ENCODE data around the gene CFAP221. TPM values are rescaled to one million over a fixed set of nuclear protein-coding genes. Genes with fewer than 3 reads are reported as not detected.

The CFAP221 gene
- total and polyA plus RNA-seq, 2 experiments from 2014 or later = 0.16 TPM; not detected in 1

DNA sequence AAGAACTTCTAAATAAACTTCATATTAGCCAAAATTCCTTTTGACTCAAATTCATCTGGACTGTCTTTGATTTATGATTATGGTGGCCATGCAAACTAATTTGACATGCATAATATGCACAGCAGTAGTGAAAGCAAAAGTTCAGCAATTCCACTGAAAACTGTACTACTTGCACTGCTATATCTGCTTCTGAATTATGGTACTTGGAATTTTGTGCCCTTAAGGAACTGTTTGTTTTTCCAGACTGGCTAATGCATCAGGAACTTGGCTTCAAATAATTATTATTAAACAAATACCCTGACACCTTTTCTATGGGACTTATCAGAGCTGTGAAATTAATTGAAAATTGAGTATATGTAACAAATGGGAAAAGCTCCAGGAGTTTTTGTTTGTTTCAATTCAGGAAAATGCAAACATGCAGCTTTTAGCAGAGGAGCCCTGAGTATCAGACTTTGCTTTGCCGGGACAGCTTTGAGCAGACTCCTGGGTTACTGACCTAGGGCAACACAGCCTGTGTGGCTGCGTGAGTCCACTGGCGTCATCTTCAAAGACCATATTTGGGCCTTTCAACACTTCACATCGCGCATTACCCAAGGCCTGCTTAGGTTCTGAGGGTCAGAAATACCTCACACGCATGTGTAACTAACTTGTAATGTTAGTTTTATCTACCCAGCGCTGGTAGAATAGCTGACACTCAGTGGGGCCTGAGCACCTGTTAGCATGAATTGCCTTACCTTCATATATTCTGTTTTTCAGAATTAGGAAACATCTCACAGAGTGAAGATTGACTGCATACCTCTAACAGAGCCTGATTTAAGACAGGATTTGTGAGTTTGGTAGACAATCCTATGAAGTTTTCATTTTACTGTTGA lies 35.4 kb downstream of the CFAP221 start:
- no peaks in the 10 kb centered on the region for H4K20me1 ChIP-seq (ENCODE audit: insufficient read depth)
- TF ChIP-seq EZH2phosphoT487 (IDR thresholded peaks at IDR 0.05; ENCODE audit: insufficient read depth, low read depth) (no peak), EZH2 (IDR thresholded peaks at IDR 0.05; ENCODE audit: insufficient read depth, poor library complexity, severe bottlenecking) (no peak)
- no peak overlapping the region for H3K4me2 ChIP-seq (ENCODE audit: unreplicated experiment)
- in situ Hi-C loops (cut with MboI) = no loop called here
- no peaks in the 10 kb centered on the region for H3K79me2 ChIP-seq (ENCODE audit: insufficient read depth)
- H3K27me3 ChIP-seq (replicated peaks; ENCODE audit: insufficient read depth) = peaks cover 17% of the 10 kb centered on the region
- no peak overlapping the region for H3K27ac ChIP-seq
- H3K36me3 ChIP-seq (ENCODE audit: low read depth) = no peaks in the 10 kb centered on the region
- no peaks in the 10 kb centered on the region for H3K9me3 ChIP-seq (ENCODE audit: low read depth)
- H3K4me1 ChIP-seq (ENCODE audit: insufficient read depth) = no peaks in the 10 kb centered on the region
- H2AFZ ChIP-seq = no peak overlapping the region
- H3K9me2 ChIP-seq (ENCODE audit: insufficient read depth) = no peaks in the 10 kb centered on the region
- DNase-seq = no peak
- H3F3A ChIP-seq (ENCODE audit: insufficient read depth) = no peaks in the 10 kb centered on the region
- no peak overlapping the region for H3K4me3 ChIP-seq
- no peak overlapping the region for H3K9ac ChIP-seq
- 62 to 65% methylated on average over 7 of the region's 7 CpGs for whole genome bisulfite sequencing, 2 experiments (ENCODE audit: low coverage in 1 of 2, low lambda C conversion rate in 2 of 2, missing lambda C conversion rate in 2 of 2)

DNA sequence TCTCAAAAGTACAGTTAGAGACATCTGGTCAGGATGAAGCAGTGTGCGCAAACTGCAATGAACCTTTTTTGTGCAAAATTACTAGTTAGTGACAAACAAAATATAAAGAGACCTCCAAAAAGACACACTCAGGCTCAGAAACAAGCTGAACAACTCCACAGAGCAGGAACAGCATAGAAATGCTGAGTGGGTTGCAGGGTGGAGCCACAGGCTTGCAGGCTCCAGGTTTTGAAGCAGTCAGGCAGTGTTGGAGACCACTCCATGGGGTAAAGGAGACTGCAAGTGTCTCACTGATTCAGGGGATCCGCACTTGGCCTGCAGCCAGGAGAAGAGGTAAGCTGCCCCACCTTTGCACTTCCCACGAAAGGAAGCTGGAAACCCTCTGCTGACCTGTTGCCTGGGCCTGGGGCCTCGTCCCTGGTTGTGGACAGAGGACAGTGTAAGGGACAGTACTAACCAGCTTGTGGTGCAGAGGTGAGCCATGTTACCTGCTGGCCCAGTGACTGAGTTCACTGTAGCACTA lies 36.4 kb downstream of the CFAP221 start:
- Histone ChIP-seq H3K9me3 (ENCODE audit: low read depth) (no peaks in the 10 kb centered on the region), H3F3A (ENCODE audit: insufficient read depth) (no peaks in the 10 kb centered on the region), H3K4me3 (no peak overlapping the region), H4K20me1 (ENCODE audit: insufficient read depth) (no peaks in the 10 kb centered on the region), H3K27me3 (replicated peaks; ENCODE audit: insufficient read depth) (peaks cover 17% of the 10 kb centered on the region), H2AFZ (no peak overlapping the region), H3K9me2 (ENCODE audit: insufficient read depth) (no peaks in the 10 kb centered on the region), H3K9ac (no peak overlapping the region), H3K27ac (no peak overlapping the region), H3K36me3 (ENCODE audit: low read depth) (no peaks in the 10 kb centered on the region), H3K79me2 (ENCODE audit: insufficient read depth) (no peaks in the 10 kb centered on the region), H3K4me1 (ENCODE audit: insufficient read depth) (no peaks in the 10 kb centered on the region), H3K4me2 (ENCODE audit: unreplicated experiment) (no peak overlapping the region)
- TF ChIP-seq EZH2 (IDR thresholded peaks at IDR 0.05; ENCODE audit: insufficient read depth, poor library complexity, severe bottlenecking) (no peak), EZH2phosphoT487 (IDR thresholded peaks at IDR 0.05; ENCODE audit: insufficient read depth, low read depth) (no peak)
- 32 to 33% methylated on average over 4 of the region's 4 CpGs for WGBS, 2 experiments (ENCODE audit: low coverage in 1 of 2, low lambda C conversion rate in 2 of 2, missing lambda C conversion rate in 2 of 2)
- in situ Hi-C loops (cut with MboI) = no loop called here
- no peak for DNase-seq

DNA sequence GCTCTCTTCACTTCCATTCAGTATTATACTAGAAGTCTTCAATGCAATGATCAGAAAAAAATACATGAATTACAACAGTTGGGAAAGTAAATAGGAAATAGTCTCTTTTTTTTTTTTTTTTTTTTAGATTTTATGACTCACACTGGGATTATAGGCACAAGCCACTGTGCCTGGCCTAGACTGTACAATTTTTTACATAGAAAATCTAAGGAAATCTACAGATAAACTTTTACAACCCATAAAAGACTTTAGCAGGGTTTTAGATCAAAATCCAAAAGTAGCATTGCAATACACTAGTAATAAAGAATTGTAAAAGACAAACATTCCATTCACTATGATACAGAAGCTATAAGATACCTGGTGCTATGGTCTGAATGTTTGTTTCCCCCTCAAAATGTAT lies 39.0 kb downstream of the CFAP221 start:
- Histone ChIP-seq H3K27ac (no peak overlapping the region), H4K20me1 (ENCODE audit: insufficient read depth) (no peaks in the 10 kb centered on the region), H3K27me3 (replicated peaks; ENCODE audit: insufficient read depth) (peaks cover 5% of the 10 kb centered on the region; the same call in 1 of the 2 replicates), H3K9me2 (ENCODE audit: insufficient read depth) (no peaks in the 10 kb centered on the region), H3K4me1 (ENCODE audit: insufficient read depth) (no peaks in the 10 kb centered on the region), H3K9me3 (ENCODE audit: low read depth) (no peaks in the 10 kb centered on the region), H3K36me3 (ENCODE audit: low read depth) (no peaks in the 10 kb centered on the region), H3F3A (ENCODE audit: insufficient read depth) (no peaks in the 10 kb centered on the region), H2AFZ (no peak overlapping the region), H3K79me2 (ENCODE audit: insufficient read depth) (no peaks in the 10 kb centered on the region), H3K4me3 (no peak overlapping the region), H3K9ac (no peak overlapping the region), H3K4me2 (ENCODE audit: unreplicated experiment) (no peak overlapping the region)
- in situ Hi-C loops (cut with MboI) = no loop called here
- TF ChIP-seq EZH2phosphoT487 (IDR thresholded peaks at IDR 0.05; ENCODE audit: insufficient read depth, low read depth) (no peak), EZH2 (IDR thresholded peaks at IDR 0.05; ENCODE audit: insufficient read depth, poor library complexity, severe bottlenecking) (no peak)
- DNase-seq = no peak

DNA sequence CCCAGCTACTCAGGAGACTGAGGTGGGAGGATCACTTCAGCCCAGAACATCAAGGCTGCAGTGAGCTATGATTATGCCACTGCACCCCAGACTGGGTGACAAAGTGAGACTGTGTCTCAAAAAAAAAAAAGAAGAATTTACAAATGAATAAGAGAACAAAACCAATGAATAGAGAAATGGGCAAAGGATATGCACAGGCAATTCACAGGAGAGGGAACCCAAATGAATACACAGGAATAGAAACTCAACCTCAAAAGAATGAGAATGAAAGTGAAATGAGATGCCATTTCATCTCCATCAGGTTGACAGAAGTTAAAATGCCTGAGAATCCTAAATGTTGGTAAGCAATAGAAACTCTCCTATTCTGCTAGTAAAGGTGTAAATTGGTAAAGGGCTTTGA lies 40.2 kb downstream of the CFAP221 start:
- Histone ChIP-seq H3K9me3 (ENCODE audit: low read depth) (no peaks in the 10 kb centered on the region), H3K9me2 (ENCODE audit: insufficient read depth) (no peaks in the 10 kb centered on the region), H4K20me1 (ENCODE audit: insufficient read depth) (no peaks in the 10 kb centered on the region), H3K4me1 (ENCODE audit: insufficient read depth) (no peaks in the 10 kb centered on the region), H2AFZ (no peak overlapping the region), H3K9ac (no peak overlapping the region), H3K4me2 (ENCODE audit: unreplicated experiment) (no peak overlapping the region), H3F3A (ENCODE audit: insufficient read depth) (no peaks in the 10 kb centered on the region), H3K36me3 (ENCODE audit: low read depth) (no peaks in the 10 kb centered on the region), H3K79me2 (ENCODE audit: insufficient read depth) (no peaks in the 10 kb centered on the region), H3K4me3 (no peak overlapping the region), H3K27me3 (replicated peaks; ENCODE audit: insufficient read depth) (peaks cover 5% of the 10 kb centered on the region; the same call in 1 of the 2 replicates), H3K27ac (no peak overlapping the region)
- in situ Hi-C loops (cut with MboI) = no loop called here
- DNase-seq = no peak
- no peak for TF ChIP-seq EZH2phosphoT487 (IDR thresholded peaks at IDR 0.05; ENCODE audit: insufficient read depth, low read depth)
- TF ChIP-seq EZH2 (IDR thresholded peaks at IDR 0.05; ENCODE audit: insufficient read depth, poor library complexity, severe bottlenecking) = no peak

Data from GM23248 (cell line).